Mesothelial cell of epicardium (in vitro differentiated cells): Measurements from ENCODE around the gene LYVE1. TPM values are rescaled to one million over a fixed set of nuclear protein-coding genes. Genes with fewer than 3 reads are reported as not detected.

Source experiments
- DNase-seq, 2 experiments: peaks; one replicate each; pipeline ENCODE4 v3.0.0; 2021; ENCODE audit warnings: low spot score in 2 of 2; ENCODE audit not compliant: unreplicated experiment in 2 of 2
- H3K27ac Mint-ChIP-seq: 2 replicates; pipeline ENCODE4 v1.8.0; 2021; ENCODE audit warnings: mixed read lengths
- H3K27me3 Mint-ChIP-seq: 2 replicates; pipeline ENCODE4 v1.8.0; 2021; ENCODE audit warnings: low read depth, mixed read lengths
- H3K36me3 Mint-ChIP-seq: 2 replicates; pipeline ENCODE4 v1.8.0; 2021; ENCODE audit warnings: mixed read lengths
- H3K4me1 Mint-ChIP-seq: 2 replicates; pipeline ENCODE4 v1.8.0; 2021; ENCODE audit warnings: mixed read lengths
- H3K4me3 Mint-ChIP-seq: 2 replicates; pipeline ENCODE4 v1.8.0; 2021; ENCODE audit warnings: mild to moderate bottlenecking, moderate library complexity, mixed read lengths
- H3K9me3 Mint-ChIP-seq: 2 replicates; pipeline ENCODE4 v1.8.0; 2021; ENCODE audit warnings: mixed read lengths
- CTCF ChIP-seq: fragments of 200-600 bp; sonication (generic); IDR thresholded peaks from one replicate; pipeline ENCODE4 v1.5.0; 2021; ENCODE audit warnings: antibody characterized with exemption; ENCODE audit not compliant: unreplicated experiment
- total RNA-seq: library from RNA; stranded (reverse); gene quantifications from 3 replicates; pipeline ENCODE4 v1.2.1, GENCODE V29; 2021

The LYVE1 gene
- total RNA-seq, 1 donor from 2014 or later = 0.13 TPM

- H3K27ac Mint-ChIP-seq = no peak overlapping the region
- H3K27me3 Mint-ChIP-seq = no peaks in the 10 kb centered on the region
- no peak overlapping the region for H3K4me3 Mint-ChIP-seq
Observed at GRCh38 chr11:10511181-10511621, 57.3 kb downstream of the LYVE1 start.

More at GRCh38 chr11:10511181-10511621, 57.3 kb downstream of the LYVE1 start:
- Mint-ChIP-seq H3K9me3 (no peaks in the 10 kb centered on the region), H3K36me3 (no peaks in the 10 kb centered on the region), H3K4me1 (no peaks in the 10 kb centered on the region)
- no peak for DNase-seq
- TF ChIP-seq CTCF = no peak

Other genes with a start within 250 kb of the LYVE1 start
- 6.8 to 7.5 TPM (median 7.5 TPM) in 3 replicates for gene AMPD3, start 113.4 kb downstream of the LYVE1 start, total RNA-seq
- 24.9 to 30.3 TPM (median 26.1 TPM) in 3 replicates for gene RNF141, start 27.5 kb downstream of the LYVE1 start, total RNA-seq
- 13.1 to 13.8 TPM (median 13.6 TPM) in 3 replicates for gene IRAG1, start 125.1 kb upstream of the LYVE1 start, total RNA-seq
- 33.2 to 38.3 TPM (median 34.5 TPM) in 3 replicates for gene CTR9, start 182.6 kb upstream of the LYVE1 start, total RNA-seq
- gene EIF4G2, start 240.3 kb upstream of the LYVE1 start, total RNA-seq = 1,220 to 1,246 TPM (median 1,239 TPM) in 3 replicates